GM18519 (cell line): Measurements from ENCODE around the gene SAMD4A.

Source experiments
- ATAC-seq: cut with Tn5 transposase; IDR thresholded peaks from one replicate; pipeline ENCODE4 v1.9.1; 2021; ENCODE audit warnings: mild to moderate bottlenecking, moderate library complexity; ENCODE audit not compliant: unreplicated experiment, low FRiP score

SAMD4A gene

DNA sequence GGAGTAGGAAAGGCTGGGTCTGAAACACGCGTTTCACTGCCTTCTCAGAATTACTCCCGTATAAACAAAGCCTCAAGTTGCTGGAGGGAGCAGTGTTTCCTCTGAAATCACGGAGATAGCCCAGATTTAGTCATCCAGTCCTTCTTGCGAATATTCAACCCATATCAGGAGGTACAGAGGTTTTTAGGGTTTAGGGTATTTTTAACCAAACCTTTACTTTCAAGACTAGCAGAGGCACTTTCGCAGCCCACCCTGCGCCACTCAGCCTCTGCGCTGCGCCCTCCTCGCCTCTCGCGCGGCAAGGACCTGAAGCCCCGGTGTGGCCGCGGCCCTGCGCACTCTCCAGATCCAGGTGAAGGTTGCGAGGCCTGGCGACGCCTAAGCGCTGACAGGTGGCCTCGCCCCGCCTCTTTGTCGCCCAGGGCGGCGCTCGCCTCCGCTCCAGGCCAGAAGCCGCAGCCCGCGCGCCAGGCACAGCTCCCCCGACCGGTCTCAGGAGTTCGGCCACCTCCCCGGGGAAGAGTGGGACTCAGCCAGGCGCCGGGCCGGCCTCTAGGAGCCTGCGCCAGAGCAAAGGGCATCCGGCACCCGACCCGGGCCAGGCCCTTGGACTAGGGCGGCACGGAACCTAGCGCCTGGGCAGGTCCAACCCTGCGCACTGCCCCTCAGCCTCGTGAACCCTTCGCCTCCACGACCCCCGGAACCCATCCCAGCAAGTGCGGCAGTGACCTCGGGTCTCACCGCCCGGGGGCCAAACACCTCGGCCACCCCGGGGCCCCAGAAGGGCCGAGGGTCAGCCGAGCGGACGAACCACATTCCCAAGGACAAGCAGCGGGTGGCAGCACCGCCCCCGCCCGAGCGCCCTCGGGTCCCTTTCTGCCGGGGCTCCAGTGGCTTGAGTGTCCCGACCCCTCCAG, 1.8 kb upstream of the SAMD4A start:
- peak; percentile 29 for ATAC-seq

DNA sequence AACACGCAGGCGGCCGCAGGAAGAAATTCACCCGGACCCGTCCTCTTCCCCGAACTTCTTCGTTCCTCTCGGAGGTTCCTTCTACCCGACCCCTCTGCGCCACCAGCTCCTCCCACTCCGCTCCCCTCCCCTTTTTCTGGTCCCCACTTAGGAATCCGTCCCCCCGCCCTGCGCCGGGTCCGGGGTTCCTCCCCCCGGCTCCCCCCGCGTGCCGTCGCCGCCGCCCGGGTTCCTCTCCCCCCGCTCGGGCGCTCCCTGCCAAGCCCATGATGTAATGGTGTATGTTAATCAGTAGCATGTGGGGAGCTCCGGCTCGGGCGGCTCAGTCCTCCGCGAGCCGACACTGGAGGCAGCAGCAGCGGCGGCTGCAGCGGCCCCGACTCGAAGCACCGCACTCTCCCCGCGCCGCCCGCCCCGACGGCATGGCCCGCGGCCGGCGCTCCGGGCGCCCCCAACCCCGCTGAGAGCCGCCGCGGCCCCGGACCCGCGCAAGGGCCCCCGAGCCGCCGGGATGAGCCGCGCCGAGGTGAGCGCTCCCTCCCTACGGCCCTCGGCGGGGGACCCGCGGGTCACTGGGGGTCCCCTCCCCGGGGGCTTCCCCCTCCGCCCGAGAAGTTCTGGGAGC, 1.0 kb upstream of the SAMD4A start:
- ATAC-seq = peak; percentile 42

DNA sequence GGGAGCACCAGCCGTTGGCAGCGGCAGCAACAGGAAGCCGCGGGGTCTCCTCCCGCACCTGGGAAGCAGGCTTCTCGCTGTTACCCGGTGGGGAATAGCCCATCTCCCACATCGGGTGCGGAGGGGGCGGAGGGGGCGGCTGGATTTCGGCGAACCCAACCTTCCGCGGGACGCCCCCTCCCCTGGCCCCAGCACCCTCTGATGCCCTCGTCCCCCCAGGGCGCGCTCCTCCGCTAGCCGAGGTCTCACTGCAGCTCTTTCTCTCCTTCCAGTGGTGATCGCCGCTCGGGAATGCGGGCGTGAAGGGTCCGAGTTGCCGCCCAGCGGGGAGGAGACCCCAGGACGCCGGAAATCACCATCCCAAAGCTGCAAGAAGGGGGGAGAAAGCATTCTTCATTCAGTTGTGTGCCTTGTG, 303 bp downstream of the SAMD4A start:
- ATAC-seq = no peak

DNA sequence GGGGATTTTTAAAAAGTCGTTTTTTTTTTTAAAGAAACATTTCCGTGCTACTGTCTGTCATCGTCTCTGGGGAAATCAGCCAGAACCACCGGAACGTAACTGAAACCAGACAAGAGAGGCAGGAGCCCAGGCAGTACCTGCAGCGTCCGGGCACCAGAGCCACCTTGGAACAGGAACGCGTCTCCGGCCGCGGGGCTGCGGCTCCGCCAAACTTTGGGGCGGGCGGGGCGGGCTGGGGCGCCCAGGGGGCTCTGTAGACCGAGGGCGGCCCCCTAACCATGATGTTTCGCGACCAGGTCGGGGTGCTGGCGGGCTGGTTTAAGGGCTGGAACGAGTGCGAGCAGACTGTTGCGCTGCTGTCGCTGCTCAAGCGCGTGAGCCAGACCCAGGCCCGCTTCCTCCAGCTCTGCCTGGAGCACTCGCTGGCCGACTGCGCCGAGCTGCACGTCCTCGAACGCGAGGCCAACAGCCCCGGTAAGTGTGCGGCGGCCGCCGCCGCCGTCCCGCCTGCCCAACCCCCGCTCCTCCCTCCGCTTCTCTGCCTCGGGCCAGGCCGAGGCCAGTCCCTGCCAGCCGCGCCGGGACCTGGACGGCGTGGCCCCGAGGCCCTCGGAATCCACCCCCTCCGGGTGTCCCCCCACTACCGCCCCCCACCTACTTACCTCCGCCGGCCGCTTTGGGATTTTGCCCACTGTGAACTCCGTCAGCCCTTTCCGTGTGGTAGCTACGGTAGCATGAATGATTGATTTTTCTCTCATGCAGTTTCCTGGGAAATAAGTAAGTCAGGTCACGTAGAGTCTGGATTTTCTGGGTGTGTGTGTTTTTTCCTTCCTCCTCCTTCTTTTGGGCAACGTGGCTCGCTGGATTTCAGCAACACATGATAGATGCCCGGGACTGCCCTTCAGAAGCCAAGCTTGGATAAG, 972 bp downstream of the SAMD4A start:
- no peak for ATAC-seq

DNA sequence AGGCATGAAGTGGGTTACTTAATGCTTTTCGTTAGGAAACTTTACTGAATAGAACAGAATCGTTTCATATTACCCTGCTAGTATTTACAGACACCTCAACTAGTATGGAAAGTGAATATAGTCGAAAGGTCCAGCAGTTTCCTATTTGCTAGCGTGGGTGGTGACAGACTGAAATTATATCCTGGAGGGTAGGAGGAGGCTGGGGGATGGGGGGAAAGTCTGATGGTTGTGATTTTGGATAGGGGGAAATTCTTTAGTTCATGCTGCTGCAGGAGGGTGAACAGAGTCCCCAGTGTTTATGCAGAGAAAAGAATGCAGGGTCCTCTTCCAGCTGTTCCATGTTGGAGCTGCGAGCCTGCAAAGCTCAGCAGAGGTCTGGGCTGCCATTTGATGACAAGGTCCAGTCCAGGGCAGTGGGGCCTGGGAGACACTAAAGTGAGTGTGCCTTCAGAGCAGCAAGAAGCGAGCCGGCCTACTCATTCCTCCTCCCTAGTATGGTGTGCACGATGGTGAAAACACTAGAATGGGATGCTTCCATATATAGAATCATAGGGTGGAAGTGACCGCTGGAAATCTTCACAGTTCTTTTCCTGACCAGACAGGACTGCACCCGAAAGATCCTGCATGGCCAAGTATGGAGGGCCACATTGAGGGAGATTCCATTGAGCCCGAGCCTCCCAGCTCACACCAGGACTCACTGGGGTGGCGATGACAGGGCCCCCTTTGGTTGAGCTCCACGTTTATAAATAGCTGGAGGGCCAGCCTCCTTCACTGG, 2.1 kb downstream of the SAMD4A start:
- ATAC-seq = no peak

DNA sequence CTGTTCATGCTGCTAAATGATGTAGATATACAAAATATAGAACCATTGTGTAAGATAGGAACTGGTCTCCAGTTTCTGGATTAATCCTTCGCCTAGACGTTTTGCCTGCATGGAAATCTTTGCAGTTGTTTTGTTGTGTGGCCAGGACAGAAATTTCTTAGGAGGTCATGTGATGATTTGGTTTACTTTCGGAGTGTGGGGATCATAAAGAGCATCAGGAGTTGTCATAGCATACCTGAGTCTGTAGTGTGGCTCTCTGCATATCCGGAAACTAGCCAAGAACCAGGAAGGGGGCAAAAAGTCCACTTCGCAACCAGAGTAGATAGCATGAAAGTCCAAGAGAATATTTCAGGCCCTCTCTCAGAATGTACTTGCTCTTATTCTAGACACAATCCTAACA, 3.1 kb downstream of the SAMD4A start:
- ATAC-seq = no peak

DNA sequence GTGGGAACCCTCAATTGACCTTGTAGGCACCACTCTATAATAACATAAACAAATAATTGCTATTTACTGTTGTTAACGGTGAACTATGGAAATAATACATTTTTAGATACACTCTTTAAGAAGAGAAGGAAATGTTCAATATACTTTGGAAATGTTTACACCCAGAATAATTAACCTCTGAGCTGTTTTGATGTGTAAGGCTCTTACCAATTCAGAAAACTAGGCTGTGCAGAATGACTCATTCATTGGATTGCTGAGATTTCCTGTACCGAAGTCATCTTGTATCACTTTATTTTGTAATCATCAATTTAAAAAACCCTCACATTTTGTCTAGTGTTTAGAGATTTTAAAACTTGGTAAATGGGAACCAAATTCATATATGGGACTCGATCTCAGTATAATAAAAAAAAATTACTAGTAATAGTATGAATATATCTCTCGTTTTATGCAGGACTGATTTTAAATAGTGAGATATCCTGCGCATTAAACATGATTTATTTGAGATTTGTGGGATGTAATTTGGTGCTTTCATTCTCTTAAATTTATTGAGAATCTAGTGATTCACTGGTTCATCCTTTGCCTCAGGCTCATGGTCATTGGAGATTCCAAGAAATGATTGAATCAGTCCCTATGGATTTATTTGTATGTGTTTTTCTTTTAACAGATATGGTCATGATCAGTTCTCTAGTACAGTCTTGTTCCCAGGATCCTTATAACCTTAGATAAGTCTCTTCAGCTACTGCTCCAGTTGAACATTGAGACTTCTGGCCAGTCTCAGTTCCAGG, 3.9 kb downstream of the SAMD4A start:
- ATAC-seq = no peak

DNA sequence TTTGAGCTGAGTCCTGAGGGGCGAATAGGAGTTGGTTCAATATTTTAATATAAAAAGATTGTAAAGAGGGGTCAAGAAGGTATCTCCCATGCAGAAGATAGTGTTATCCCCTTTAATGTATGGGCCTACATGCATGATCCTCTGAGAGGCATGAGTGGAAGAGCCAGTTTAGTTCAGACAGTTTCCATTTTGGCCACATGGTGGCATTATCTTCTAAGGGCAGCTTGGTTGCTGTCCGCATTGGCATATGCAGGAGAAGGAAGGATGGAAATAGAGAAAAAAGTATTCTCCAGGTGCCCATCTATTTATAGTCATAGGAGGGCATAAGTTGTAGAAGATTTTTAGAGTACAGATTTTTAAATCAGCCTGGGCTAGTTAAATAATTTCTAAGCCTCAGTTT, 5.4 kb downstream of the SAMD4A start:
- ATAC-seq = no peak

DNA sequence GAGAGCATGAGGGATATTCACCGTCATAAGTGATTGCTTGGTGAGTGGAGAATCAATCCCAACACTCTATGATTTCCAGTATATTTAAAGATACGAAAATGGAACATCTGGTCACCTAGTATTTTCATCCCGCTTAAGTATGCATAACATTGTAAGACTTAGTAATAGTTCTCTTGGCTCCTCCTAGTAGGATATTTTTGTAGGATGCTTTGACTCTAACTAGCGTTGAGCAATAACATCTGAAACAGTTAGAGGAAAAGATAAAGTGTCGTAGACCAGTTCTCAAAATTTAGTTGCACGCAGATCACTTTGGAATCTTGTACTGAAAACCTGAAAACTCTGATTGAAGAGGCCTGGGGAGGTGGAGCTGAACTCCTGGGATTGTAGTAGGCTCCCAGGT, 7.6 kb downstream of the SAMD4A start:
- ATAC-seq = no peak

DNA sequence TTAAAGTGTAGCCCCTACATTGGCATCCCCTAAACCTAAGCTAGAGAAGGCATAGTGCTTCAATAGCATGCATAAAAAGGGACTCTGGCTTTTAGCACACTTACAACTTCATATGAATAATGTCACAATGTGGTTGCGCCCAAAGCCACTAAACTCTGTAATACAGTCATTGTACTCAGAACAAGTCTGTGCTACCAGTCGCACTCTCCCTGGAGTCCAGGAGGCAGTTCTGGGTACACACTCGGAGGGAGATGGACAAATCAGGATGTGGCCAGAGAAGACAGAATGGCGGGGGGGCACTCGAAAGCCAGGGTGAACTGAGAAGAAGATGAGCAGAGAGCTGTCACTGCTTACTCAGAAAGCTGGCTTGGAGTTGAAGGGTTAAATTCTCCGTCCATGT, 10.6 kb downstream of the SAMD4A start:
- ATAC-seq = no peak

DNA sequence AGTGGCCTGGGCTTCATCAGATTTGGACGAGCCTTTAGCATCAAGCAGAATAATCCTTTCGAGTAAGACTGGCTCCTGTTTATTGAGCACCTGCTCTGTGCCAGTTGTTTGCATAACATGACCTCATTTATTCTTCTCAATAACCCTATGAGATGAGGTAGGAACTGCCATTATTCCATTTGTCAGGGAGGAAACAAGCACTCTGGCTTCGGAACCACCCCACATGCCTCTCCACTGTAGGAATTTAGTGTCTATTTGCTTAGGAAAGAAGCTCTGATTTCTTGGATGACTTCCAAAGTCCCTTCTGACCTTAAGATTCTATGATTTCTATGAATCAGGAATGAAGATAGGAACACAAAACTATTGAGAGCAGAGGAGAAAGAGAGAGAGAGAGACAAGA, 11.0 kb downstream of the SAMD4A start:
- ATAC-seq = no peak

DNA sequence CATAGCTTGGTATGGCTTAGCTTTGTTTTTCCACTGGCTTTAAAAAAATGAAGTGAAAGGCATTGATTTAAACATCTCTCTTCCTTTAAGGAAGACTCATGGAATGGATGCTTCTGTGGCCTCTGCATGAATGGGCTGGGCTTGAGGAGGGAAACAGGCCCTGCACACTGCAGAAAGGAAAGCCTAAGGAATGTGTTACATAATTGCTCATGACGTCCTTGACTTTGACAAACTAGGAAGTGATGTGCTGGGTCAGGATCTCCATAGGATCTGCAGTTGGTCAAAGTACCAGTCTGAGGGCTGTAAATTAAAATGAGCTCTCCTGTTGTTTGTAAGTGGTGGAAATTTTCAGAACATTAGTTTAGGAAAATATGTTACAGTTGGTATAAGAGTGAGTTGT, 12.7 kb downstream of the SAMD4A start:
- no peak for ATAC-seq

DNA sequence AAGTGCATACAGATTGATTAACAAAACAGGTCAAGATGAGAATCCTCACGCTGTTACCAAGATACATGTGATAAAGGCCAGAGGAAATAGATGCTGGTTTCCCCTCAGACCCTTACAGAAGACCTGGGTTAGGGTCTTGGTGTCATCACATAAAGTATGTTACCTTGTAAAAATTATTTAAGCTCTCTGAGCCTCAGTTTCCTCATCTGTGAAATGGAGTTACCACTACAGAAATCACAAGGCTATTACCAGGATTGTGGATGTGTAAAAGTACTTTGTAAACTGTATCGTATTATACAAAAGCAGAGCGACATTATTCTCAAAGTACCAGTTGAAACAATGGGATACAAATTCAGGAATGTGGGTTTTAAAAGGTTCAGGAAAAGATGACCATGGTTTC, 14.0 kb downstream of the SAMD4A start:
- no peak for ATAC-seq

DNA sequence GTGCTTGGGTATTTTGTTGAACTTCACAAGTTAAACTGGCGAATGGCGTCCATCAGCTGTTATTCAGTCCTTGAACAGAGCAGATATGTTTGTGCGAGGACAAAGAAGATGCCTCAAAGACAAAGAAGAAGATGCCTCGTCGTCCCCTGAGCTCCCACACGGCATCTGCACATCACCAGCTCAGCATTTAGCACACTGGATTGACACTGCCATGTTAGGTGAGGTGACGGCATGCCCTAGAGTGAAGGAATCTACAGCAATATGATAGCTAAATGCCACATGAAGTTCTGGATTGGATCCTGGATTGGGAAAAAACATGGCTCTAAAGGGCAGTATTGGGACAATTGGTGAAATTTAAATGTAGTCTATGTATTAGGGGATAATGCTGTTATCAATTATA, 15.4 kb downstream of the SAMD4A start:
- no peak for ATAC-seq

DNA sequence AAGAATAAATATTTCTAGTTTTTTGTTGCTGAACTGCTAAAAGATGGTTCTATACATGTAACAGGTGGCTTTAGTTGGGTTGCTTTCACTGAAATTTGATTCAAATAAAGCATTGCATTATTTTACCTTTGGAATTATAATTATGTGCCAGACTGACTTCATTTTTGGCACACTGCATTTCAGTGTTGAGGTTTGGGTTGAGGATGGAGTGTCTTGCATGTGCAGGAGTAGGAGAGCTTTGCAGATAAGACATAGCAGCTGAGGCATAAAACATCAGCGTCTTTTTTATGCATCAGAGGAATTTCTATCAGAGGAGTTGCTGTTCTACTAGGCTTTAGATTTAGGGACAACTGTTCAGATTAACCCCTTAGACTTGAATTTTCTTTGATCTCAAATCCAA, 17.2 kb downstream of the SAMD4A start:
- ATAC-seq = no peak

DNA sequence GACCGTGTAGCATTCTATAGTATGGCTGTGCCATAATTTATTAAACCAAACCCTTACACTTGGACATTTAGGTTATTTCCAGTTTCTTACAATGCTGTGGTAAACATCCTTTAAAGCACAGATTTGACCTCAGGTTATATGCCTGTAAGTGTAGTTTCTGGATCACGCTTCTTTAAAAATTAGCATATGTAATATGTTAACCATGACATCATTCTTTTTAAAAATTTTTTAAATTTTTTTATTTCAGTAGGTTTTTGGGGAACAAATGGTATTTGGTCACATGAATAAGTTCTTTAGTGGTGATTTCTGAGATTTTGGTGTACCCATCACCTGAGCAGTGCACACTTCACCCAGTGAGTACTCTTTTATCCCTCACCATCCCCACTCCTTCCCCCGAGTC, 18.3 kb downstream of the SAMD4A start:
- ATAC-seq = no peak

DNA sequence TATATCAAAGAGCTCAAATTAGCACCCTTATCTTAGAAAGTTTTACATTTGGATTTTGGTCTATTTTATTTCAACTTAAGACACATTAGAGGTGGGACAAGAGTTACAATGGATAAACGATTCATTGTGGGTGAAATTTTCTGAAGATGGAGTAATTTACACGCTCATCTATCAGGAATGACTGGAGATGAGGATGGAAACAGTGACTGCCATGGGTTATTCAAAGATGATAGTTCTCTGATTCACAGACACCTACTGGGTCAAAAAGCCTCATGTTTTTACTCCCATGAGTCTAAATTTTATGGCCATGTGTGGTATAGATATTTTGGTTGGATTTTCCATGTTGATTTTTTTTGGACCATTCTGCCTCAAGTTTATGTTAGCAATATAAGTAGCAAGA, 22.1 kb downstream of the SAMD4A start:
- ATAC-seq = no peak

DNA sequence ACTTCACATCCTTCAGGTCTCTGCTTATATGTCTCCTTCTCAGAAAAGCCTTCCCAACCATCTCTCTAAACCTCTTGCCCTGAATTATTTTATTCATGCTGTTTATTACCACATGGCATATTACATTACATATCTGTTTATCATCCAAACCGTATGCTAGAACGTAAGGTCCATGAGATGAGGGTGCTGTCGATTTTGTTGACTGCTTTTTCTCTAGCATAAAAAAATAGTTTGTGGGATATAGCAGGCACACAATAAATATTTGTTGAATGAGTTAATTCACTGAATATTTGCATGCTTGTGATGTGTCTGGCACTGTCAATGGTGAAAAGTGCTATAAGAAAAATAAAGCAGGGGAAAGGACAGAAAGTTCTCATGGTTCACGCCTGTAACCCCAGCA, 22.9 kb downstream of the SAMD4A start:
- no peak for ATAC-seq

DNA sequence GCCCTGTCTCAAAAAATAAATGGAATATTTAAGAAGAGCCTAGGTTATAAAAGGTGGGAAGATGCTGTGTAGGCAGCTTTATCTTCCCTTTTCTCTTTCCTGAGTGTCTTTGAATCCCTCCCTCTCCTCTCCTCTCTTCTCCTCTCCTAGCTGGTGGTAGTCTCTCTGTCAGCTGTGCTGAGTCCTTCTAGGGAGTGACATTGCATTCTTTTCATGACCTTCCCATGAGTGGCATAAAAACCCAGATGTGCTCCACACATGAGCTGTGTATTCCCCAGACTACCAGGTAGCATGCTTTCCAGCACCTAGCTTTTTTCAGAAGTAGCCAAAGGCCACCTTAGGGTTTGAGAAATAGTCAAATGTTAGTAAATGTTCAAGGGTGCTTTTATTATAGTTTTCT, 23.6 kb downstream of the SAMD4A start:
- no peak for ATAC-seq

DNA sequence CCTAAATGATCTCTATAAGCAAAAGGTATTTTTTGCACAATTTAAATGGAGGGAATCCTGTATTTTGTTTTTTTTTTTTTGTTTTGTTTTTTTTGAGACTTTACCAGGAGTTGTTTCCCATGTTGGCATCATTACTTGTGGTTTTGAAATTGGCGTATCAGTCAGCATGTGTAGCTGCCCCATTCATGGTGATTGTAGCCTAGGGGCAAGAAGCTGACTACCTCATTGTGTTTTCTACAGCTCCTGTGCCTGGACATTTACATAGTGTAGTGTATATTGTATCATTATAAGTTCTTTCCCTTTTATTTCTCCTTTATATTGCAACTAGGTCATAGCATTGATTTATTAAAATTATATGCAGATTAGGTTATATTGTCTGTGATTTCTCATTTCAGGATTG, 24.5 kb downstream of the SAMD4A start:
- ATAC-seq = no peak
